Measurements from ENCODE around the gene B4GALT7.

DNA sequence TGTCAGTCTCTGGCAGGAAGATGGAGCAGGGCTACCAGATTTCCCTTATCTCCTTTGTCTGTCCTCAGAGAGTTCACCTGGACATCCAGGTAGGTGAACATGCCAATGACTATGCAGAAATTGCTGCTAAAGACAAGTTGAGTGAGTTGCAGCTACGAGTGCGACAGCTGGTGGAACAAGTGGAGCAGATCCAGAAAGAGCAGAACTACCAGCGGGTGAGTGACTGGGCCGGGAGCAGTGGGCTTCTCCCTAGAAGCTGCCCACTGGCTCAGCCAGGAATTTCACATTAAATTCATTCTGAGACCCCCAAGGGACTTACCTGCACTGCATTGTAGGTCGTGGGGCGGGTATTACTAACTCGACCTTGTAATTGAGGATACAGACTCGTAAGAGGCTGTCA is 5.9 kb upstream of the B4GALT7 start:
- TF ChIP-seq CTCF (IDR thresholded peaks at IDR 0.05) (no peak), EP300 (IDR thresholded peaks at IDR 0.05) (no peak)

Measured in tibial nerve (tissue), 4 donors.